NK-92 (cell line): ENCODE data around the gene RIPK4.
"Not testable (repeated sequence)": the region's sequence is repeated elsewhere in the genome, so short reads cannot be mapped to it uniquely, and the experiment has no call there.

Experiments
- DNase-seq: peaks from one replicate; lab custom pipeline; 2025; ENCODE audit not compliant: unreplicated experiment; lab: John Stamatoyannopoulos, UW

The RIPK4 gene

DNA sequence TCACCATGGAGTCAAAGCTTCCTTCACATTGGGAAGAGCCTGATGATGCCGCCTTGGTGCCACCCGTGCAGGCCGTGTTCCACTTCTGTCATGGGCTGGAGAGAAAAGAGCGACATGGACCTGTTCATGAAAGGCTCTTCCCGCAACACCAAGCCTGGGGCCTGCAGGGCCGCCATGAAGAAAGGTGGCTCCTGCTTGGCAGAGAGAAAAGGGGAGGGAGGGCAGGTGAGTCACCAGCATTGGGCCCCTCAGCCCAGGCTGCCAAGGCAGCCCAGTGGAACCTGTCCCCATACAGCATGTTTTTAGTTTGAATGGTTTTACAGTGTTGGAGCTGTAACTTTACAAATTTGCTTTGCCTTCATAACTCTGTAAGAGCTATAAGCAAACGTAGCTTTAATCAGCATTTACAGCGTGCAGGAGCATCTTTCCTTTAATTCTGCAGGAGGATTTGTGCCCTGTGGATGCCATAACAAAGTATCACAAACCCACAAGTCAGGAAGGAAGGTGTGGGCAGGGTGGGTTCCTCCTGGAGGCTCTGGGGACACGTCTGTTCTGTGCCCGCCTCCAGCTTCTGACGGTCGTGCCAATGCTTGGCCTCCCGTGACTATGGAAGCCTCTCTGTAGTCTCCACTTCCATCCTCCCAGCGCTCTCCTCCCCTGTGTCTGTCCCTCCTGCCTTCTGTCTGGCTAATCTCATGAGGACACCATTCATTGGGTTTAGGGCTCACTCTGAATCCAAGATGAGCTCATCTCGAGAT is 49.1 kb downstream of the RIPK4 start:
- no peak for DNase-seq

DNA sequence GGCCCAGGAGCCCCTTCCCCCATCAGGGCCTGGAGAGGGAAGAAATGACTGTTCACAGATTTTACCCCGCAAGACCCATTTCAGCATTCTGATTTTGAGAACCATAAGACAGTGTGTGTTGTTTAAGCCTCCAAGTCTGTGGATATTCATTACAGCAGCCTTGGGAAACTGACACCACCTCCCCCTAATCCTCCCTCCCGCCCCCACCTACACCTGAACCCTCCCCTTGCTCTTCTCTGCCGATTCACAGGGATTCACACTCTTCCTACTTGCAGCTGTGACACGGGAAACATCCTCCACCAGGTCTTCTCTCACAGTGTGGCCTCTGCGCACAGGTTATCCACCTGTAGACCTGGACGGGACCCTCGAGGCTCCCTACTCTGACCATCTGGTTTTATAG is 50.1 kb downstream of the RIPK4 start:
- no peak for DNase-seq

DNA sequence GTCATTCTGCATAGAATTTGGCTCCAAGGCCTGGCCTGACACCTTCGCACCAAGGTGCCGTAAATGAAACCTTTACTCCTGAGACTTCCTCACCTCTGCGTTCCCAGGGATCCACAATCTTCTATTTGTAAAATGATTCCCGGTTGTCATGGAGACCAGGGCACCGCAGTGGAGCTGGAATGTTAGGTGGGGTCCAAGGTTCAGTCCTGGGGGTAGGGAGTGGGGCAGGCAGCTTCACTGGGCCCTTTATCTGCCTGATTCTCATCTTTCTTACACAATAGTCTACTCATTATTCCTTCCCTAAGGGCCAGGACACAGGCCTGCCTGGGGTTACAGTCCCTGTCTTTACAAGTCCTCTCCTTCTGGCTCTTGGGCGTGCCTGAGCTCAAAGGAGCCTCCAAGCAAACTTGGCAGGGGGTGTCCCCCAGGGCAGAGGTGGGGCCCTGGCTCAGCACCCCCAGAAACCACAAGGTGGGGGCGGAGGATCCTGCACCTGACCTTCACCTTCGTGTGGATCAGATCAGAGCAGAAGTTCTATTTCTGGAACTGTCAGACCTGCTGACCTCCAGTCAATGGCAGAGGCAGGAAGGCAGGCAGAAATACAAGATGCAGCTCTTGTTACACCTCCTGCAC is 51.1 kb downstream of the RIPK4 start:
- DNase-seq, result no peak

DNA sequence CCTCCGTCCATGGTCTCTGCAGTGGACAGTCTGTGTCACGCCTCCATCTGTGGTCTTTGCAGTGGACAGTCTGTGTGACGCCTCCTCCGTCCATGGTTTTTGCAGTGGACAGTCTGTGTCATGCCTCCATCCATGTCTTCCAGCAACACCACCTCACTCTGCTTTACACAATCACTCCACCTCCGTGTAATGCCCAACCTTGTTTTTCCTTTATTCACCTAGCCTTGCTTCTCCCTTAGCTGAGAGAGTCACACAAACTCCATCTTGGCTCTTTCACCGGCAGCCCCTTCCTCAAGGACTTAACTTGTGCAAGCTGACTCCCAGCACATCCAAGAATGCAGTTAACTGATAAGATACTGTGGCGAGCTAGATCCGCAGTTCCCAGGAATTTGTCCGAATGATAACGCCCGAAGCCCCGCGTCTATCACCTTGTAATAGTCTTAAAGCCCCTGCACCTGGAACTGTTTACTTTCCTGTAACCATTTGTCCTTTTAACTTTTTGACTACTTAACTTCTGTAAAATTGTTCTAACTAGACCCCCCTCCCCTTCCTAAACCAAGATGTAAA is 52.5 kb downstream of the RIPK4 start:
- not testable (repeated sequence) for DNase-seq

DNA sequence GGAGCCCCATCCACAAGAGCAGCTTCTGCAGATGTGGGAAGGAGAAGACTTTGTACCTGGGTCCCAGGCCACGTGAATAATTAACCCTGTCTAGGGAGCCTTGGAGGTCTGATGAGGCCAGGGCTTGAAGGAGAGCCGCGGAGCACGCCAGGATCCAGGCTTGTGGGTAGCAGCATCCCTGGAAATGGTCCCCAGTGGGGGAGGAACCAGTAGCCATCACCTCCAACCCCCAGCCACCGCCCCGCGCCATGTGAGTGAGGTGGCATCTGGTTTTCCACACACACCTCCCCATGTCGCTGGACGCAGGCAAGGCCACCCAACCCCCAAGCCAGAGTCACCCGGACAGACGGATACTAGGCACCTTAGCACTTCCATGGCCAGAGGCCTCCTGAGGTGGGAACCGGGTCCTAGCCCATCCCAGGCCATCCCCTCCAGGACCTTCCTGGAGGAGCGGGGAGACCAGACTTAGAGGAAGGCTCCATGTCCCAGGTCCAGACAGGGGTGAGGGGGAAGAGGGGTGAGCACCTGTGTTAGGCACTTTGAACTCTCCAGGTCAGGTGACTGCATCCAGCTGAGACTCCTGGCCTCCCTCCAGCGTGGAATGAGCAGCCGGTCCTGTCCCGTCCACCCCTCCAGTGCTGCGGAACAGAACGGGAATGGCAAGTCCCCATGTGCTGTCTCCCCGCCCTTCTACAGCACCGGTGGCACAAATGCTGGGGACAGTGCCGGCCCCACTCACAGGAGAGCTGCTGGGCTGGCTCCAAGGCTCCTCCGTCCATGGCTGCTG is 53.2 kb downstream of the RIPK4 start:
- DNase-seq, result no peak

DNA sequence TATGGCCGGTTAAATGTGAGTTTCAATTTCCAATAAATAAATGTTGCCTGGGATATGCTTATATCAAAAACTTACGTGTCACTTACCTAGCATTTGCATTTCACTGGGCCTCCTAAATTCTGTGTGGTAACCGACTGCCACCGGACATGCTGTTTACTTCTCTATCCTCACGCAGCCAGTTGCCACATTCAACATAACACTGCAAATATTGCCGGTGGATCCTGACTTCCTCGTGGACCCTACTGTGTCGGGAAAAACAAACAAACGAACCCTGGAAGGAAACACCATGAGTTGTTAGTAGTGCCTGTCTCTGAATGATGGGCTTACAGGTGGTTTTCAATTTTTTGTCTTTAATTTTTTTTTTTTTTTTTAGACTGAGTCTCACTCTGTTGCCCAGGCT is 54.1 kb downstream of the RIPK4 start:
- DNase-seq, result no peak

DNA sequence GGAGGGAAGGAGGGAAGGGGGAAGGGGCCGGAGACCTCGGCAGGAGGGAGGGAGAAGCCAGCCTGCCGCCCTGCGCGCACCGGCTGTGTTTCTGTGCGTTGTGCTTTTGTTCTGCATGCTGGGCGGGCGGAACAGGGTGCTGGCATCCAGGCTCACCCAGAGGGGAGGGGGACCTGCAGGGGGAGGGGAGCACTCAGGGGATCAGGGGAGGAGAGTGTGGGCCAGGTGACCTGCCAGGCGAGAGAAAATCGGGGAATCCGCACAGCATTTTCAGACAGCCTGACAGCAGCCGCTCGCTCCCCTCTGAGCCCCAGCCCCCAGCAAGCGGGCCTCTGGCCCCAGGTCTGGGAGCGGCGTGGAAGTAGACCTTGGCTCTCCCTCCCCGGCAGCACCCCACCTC is 54.7 kb downstream of the RIPK4 start:
- no peak for DNase-seq

DNA sequence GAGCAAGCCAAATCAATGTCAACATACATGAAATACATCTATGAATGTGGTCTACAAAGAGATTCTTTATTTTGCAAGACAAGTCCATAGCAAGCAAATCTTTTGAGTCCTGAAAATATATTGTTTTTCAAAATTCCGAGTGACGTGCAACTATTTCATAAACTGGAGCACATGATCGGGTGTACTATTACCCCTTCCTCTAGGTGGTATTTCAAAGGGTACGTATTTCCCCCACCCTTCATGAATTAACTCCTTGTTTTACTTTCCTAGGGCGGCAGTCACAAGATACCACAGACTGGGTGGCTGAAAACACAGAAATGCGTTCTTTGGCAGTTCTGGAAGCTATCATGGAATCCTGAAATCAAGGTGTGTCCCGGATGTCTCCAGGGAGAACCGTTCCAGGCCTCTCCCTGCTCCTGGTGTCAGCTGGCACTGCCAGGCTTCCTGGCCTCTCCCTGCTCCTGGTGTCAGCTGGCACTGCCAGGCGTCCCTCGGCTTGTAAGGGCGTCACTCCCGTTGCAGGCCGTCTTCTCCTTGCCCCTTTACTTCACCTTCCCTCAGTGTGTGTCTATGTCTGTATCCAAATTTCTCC is 55.3 kb downstream of the RIPK4 start:
- no peak for DNase-seq

DNA sequence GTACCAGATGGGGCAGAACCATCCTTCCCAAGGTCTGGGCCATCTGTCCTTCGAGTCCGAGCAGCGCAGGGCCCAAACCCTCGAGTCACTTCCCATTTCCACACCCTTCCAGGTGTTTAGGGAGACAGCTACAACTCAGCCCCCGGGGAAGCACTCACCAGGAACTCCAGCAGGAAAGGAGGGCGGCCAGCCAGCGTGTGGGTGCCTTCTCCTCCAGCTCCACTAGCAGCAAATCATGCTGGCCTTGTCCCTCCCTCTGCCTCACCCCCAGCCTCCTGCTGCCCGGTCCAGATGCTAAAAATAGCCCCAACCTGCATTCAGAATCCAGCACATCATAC is 56.1 kb downstream of the RIPK4 start:
- DNase-seq, result no peak

DNA sequence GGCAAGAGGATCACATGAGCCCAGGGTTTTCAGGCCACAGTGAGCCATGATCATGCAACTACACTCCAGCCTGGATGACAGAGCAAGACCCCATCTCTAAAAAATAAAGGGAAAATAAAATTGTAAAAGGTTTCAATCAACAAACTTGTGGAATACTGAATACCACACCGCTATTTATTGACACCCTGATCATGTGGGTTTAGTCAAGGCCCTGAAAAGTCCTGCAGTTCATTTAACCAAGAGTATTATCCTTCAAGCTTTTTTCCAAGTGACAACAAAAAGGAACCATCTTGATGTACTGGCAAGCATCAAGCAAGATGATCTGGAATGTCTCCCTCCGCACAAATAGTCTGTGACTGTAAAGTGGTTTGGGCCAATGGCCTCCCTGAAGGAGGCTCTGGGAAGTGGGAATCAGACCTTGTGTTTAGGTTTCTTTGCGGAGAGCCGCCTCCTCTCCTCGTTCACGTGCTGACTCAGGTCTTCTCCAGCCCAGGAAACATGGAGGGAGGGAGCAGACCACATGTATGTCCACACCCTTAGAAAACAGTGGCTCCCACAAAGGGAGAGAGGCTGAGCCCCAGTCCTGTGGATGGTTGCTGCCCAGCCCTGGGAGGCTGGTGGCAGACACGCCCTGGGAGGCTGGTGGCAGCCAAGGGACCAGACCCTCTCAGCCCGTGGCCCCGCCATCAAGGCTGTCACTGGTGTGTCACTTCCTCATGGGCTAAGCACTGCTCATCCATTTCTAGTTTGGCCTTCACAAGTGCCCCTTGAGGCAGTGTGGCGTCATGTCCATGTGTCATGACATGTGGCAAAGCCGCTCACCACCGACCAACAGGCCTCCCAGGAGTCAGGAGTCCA is 56.7 kb downstream of the RIPK4 start:
- DNase-seq, result no peak

DNA sequence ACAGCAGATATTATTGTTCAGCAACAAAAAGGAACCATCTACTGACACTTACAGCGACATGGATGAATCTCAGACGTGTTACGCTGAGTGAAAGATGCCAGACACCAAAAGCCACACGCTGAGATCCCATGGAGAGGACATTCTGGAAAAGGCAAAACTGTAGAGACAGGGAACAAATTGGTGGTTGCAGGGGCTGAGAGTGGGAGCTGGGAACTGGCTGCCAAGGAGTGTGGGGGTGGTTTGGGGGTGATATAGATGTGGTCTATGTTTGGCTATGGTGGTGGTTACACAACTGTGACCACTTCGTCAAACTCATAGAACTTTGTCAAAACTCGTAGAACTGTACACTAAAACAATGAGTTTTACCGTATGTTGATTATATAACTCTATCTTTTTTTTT is 57.7 kb downstream of the RIPK4 start:
- DNase-seq, result no peak

DNA sequence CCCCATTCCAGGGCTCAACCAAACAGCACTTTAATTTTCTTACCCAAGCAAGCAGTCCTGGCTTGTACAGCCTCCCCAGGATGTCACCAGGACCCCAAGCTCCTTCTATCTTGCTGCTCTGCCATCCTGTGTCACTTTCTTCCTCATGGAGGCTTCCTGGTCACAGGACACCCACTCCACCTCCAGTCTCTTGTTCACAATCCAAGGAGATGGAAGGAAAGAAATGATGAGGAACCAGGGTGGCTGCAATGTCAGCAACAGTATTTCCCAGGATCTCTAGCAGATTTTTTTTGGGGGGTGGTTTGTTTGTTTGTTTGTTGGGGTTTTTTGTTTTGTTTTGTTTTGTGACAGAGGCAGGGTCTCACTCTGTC is 58.9 kb downstream of the RIPK4 start:
- no peak for DNase-seq

DNA sequence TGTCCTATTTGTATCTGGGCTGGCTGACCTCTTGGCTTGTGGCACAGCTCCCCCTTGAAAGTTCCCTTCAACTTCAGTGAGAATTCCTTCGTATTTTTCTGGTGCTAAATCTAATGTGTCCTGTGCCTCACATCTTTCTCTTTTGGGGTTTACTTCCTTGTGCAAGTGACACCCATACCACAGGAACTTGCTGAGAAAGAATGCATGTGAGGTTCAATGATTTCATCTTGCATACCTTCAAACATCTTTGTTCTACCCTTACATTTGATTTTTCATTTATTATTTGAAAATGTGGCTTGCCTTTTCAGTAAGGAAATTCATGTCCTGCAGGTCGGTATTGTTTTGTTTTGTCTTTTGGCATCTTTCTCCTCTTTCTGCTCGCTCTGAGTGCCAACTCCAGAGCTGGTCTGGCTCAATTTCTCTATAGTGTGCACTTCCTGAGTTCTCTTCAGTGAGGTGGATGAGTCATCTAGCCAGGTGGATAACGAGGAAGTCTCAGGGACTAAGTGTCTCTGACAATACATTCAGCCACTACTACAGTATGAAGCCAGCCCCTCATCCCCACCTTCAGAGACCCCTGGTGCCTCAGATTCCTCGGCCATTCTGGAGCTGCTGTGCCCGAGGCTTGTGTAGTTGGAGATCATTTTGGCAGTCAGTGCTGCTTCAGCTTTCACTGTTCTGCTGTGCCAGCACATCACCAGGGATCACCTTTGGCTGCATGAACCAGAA is 59.5 kb downstream of the RIPK4 start:
- DNase-seq, result no peak

DNA sequence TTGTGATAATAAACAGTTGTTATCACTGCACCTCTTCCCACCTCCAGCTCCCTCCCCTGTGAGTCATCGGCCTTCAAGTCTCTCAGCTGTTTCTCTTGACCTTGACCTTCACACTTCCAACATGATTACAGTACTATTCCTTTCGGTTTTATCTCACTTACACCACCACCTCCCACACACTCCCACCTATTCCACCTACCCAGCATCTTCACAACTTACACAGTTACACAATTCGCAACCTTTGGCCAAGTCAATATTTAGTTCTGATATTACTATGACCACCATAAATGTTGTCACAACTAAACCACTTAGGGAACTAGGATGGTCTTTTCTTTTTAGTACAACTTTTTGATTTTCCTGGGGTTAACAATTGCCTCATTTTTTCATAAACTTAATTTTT is 60.2 kb downstream of the RIPK4 start:
- DNase-seq, result no peak

DNA sequence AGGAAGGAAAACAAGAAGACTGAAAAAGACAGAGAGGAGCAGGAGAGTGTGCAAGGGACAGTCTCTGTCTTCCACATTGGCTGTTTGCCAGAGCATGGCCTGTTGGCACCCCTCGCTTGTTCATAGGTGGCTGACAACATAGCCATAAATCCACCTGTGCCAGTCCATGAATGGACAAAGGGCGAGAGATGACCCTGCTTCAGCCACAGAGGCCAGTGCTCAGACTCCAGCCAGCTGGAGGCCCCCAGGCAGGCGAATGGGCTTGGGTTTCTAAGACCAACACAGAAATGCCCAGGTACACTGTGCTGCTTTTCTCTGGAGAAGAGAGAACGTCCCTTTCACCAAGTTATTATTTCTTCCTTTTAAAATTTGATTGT is 60.6 kb downstream of the RIPK4 start:
- no peak for DNase-seq

DNA sequence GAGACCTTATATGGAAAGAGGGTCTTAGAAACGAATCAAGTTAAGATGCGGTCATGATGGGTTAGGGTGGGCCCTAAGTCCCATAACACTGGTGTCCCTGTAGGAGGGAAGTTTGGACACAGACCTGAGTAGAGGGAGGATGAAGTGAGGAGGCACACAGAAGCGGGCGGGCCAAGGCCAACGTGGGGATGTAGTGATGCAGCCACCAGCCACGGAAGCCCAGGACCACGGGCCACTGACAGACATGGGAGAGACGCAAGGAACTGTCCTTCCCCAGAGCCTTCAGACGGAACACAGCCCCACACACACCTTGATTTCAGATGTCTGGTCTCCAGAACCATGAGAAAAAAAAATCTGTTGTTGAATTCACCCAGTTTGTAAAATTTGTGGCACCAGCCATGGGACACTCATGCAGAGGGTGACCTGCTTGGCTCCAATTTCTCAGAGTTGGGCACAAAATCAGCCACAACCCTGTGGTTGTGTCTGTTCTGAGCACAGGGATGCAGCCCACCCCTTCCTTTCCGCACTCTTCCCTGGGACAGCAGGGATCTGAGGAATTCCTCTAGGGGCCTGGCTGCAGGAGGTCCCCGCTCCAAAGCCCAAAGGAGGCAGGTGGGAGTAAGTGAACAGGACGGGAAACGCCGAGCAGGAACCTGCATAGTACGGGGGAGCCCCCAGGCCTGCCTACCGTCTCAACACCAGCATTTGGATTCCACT is 61.1 kb downstream of the RIPK4 start:
- DNase-seq, result no peak

DNA sequence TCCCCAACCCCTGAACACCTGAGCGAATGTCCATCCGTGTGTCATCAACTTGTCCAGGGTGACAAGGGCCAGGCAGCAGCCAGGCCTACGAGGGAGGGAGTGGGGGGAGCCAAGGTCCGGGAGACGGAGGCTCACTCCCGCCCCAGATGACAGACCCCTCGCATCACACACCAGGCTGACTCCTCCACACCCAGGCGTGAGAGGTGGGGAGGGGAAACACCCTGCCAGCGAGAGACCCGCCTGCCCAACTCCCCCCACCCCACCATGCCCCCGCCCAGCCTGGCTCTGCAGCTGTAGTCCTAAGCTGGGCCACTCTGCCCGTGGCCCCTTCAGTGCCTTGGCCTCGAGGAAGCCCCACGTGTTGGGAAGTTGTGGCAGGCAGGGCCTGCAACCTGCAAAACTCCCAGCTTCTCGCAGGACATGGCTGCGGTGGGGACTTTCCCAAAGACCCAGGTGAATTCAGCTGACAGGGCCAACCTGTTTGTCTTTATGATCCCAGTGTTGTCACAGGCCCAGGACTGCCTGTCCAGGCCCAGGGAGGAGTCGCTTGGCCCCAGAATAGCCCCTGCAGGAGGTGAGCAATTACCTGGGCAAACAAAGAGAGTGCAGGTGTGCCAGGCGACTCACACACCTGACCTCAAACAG is 62.9 kb downstream of the RIPK4 start:
- DNase-seq, result no peak

DNA sequence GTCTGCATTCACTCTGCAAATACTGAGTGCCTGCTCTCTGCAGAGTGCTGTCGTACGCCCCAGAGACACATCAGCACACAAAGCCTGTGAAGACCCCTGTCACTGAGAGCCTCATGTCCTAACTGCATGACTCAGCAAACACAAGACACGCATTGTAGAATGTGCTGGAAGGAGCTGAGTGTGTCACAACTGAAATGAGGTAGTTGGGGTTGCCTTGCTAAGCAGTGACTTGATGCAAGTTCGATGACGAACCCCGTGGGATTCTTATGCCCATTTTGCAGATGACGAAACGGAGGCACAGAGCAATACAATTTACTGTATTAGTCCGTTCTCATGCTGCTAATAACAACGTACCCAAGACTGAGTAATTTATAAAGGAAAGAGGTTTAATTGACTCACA is 65.1 kb downstream of the RIPK4 start:
- DNase-seq, result no peak

DNA sequence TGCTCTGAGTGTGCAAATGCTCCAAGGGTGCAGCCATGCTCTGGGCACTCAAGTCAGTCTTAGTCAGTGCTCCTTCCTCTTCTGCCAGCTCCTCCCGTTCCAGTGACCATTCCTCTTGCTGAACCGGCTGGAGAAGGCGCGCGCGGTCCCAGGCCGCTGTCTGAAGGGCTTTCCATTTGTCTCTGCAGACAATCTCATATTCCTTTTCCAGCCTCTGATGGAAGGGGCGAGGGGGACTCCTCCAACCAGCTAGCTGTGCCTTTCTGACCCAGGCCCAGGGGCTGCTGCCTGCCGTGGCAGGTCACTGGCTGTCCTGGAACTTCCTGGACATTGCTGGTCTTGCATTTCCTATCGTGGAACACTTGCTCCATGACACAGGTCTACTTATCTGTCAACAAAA is 67.5 kb downstream of the RIPK4 start:
- DNase-seq, result no peak
